DMS53 (cell line): ENCODE results near the gene SLAMF7.
"Not testable (repeated sequence)": the region's sequence is repeated elsewhere in the genome, so short reads cannot be mapped to it uniquely, and the experiment has no call there.

Experiments
- DNase-seq: peaks from one replicate; lab custom pipeline; 2025; lab: John Stamatoyannopoulos, UW

The SLAMF7 gene

GRCh38 chr1:160774886-160775719, 36.1 kb downstream of the SLAMF7 start:
- peak; percentile 58 for DNase-seq

GRCh38 chr1:160776178-160776577, 37.1 kb downstream of the SLAMF7 start:
- DNase-seq = no peak

DNA sequence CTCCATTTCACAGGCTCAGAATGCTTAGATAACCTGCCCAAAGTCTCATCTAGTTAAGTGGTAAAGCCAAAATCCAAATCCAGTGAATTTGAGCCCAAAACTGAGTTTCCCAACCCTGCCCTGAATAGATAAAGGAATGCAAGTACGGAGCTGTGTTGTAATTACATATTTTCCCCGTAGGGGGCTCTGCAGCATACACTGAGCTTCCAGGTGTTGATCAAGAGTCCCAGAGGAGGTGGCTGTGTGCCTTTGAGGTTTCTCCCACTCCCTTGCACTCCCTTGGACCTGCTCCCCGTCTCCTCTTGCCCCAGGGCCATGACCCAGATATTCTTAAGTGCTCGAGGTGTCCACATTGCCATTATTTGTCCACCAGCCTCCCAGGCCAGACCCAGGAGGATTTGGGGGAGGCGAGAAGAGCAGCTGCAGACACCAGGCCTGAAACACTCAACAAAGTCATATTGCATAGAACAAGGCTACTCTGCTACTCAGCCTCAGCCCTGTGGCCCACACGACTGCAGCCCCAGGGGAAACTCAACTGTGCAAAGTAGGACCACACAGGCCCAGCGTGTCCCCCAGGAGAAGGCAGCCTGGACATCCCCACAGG, 38.5 kb downstream of the SLAMF7 start:
- DNase-seq = peak; percentile 73

GRCh38 chr1:160778976-160779375, 39.9 kb downstream of the SLAMF7 start:
- DNase-seq = no peak

DNA sequence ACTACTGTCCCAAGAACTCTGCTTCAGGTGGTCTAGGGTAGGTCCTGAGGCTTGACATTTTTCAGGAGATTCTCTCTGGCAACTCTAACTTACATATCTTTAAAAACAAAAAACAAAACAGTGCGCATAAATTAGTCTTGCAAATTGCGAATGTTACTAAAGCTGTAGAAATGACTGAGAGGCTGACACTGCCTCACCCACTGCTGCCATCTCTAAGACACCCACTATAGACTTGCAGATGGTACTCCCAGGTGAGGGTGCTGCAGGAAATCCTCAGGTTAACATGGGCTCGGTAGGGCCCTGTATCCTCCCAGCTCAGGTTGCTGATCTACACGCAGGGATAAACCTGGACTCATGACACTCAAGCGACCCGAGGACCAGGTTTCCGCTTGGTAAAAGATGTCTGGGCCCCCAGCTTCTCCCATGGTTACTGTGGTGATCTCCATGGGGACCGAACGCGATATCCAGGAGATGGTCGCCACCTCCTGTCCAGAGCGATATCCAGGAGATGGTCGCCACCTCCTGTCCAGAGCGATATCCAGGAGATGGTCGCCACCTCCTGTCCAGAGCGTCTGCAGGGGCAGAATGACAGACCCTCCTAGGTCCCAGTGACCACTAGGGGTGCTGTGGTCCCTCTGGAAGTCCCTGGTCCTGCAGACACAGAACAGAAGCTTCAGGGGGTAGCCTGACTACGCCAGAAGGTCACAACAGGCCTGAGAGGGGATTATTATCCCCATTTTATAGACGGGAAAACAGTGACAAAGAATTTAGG, 40.8 kb downstream of the SLAMF7 start:
- peak; percentile 61 for DNase-seq

GRCh38 chr1:160780398-160780755, 41.3 kb downstream of the SLAMF7 start:
- peak; percentile 26 for DNase-seq

DNA sequence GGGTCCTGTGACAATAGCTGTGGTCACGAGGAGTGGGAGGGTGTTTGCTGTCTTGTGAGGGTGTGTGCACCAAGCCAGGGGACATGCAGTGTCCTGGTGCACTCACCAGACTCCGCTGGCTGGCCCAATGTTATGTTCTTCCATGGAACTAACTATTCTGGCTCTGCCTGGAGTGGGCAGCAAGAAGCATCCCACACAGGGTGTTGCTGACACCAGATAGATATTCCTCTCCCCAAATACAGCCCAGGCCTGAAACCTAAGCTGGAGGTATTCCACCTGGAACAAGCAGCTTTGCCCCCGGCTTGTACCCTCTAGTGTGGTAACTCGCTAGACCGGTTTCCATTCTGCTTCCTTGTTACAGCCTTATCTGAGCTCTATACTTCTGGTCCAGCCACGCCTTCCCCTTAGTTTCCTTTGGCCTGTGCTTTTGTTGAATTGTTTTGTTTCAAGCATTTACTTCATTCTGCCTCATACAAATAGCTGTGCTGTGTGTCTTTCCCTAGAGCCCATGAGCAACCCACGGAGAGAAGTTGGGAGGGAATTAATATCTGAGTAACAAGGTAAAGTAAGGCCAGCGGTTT, 42.2 kb downstream of the SLAMF7 start:
- DNase-seq = peak; percentile 73

DNA sequence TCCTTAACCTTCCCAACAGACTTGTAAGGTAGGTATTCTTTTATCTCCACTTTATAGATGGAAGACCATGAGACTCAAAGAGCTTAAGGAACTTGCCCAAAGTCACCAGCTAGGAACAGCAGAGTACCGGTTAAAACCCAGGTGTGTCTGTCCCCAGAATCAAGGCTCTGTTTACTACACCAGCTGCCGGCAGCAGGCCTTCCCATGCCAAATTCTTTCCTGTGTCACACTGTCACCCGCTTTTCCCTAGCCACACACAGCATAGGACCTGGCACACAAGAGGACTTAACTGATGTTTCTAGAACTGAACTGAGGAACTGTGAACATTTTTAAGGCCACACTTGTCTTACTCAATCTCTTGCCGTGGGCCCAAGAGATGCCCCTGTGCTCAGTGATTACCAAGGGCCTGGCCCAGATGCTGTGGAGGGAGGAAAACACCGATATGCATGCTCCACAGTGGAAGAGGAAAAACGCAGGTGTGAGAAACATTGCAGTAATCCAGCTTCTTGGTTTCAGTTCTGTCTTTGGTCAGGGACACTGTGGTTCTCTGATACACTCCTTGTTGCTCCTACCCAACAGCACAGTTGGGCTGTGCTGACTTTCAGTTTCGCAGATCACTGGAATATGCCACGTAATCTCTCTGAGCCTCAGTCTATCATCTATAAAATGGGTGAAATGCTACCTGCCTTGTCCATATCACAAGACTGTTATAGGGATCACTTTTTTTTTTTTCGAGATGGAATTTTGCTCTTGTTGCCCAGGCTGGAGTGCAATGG, 43.1 kb downstream of the SLAMF7 start:
- DNase-seq = no peak

DNA sequence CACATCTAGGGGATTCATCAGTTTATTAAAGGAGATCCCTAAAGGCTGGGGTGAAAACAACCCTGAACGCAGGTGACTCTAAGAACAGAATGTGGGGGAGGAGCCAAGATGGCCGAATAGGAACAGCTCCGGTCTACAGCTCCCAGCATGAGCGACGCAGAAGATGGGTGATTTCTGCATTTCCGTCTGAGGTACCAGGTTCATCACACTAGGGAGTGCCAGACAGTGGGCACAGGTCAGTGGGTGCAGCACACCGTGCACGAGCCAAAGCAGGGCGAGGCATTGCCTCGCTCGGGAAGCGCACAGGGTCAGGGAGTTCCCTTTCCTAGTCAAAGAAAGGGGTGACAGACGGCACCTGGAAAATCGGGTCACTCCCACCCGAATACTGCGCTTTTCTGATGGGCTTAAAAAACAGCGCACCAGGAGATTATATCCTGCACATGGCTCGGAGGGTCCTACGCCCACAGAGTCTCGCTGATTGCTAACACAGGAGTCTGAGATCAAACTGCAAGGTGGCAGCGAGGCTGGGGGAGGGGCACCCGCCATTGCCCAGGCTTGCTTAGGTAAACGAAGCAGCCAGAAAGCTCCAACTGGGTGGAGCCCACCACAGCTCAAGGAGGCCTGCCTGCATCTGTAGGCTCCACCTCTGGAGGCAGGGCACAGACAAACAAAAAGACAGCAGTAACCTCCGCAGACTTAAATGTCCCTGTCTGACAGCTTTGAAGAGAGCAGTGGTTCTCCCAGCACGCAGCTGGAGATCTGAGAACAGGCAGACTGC, 44.1 kb downstream of the SLAMF7 start:
- DNase-seq = not testable (repeated sequence)

GRCh38 chr1:160789051-160789701, 50.1 kb downstream of the SLAMF7 start:
- DNase-seq = peak; percentile 10

- DNase-seq = peak; percentile 8
Measured at GRCh38 chr1:160789702-160790611, 50.9 kb downstream of the SLAMF7 start.

DNA sequence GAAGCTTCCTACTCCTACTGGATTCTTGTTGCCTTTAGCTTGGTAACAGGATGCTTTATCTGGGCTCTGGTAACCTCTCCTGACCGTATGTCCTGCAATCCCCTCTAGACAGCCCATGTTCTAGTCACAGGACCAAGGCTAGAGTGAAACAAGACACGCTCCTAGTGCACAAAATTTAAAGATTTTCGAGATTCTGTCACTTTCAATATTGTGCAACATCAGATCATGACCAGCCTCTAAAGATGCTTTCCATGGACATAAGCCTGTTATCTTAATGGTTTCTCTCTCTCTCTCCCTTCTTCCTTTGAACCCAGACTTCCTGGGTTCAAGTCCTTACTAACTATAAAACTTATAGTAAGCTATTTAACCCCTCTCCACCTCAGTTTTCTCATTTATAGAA, 55.3 kb downstream of the SLAMF7 start:
- no peak for DNase-seq

DNA sequence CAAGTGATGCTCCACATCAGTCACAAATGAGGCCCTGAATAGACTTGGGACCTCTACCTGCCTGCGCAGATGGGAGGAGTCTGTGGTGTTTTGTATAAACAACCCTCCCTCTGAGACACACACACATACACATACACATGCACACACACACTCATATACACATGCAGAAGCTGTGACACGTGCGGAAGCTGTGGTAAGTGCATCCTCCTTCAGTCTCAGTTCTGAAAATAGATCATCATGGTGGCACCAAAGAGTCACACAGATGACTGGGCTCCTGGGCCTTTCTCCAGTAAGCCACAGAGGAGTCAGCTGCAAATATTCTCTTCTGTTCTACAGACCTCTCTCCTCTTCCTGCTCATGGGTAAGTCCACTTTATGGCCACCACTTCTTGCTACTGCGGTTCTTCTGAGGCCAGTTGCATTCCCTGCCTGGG, 56.9 kb downstream of the SLAMF7 start, which contains the start of gene LY9:
Gene LY9 (plus strand): TSS at position 224 of the 433 bp plus-strand sequence. CDS start 14 bp downstream, at position 238.
- DNase-seq = no peak

DNA sequence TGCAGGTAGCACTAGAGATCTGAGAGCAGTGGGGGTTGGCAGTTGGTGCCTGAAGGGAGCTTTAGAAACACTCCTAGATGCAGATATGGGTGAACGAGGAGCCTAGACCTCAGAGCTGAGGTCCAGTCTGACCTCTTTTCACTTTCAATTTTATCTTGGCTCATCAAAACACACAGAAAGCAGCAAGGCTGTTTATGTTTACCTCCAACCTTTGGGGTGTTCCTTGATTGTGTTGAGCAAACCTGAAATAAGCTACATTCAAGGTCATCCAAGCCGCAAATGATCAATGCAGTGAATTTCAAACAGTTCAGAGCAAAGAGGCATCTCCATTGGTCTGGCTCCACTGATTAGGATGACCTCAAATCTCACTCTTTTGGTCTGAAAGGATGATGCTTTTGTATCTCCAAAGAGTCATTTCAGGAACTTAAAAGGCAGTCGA, 58.2 kb downstream of the SLAMF7 start:
- DNase-seq = no peak

- DNase-seq = no peak
Measured at GRCh38 chr1:160797861-160798273, 58.8 kb downstream of the SLAMF7 start.

DNA sequence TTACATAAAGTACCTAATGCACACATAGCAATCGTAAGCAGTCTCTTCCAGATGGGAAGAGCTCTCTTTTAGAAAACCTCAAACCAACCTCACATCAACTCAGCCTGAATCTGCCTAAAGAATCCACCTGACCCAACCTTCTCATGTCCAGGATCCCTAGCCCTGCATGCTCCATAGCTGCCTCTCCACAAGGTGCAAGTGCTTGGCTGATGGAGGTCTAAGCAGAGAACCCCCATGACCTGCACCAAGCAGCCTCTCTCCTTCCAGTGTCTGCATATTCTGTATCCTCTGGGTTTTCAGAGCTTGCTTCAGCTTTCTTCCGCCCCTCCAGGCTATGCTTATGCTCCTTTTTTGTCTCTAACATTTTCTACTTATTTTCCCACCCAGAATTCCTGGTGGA, 59.4 kb downstream of the SLAMF7 start:
- DNase-seq = no peak

DNA sequence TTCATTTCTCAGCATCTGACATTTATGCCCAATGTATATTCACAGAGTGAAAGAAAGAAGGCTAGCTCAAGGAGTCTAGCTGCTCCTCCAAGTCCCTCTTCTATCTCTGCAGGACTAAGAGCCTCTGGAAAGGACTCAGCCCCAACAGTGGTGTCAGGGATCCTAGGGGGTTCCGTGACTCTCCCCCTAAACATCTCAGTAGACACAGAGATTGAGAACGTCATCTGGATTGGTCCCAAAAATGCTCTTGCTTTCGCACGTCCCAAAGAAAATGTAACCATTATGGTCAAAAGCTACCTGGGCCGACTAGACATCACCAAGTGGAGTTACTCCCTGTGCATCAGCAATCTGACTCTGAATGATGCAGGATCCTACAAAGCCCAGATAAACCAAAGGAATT, 60.6 kb downstream of the SLAMF7 start:
- no peak for DNase-seq

- DNase-seq = no peak
Measured at GRCh38 chr1:160800142-160800541, 61.1 kb downstream of the SLAMF7 start.
